HAP-1 (cell line): Measurements from ENCODE around the gene CD300E.

Experiments
- DNase-seq, 2 experiments: peaks; one replicate each; pipeline ENCODE4 v3.0.0-alpha.2; 2016 to 2020; ENCODE audit warnings: low spot score in 2 of 2
- H3K27me3 ChIP-seq: fragments of 250-450 bp; sonication (Bioruptor Pico); 2 replicates; pipeline ENCODE4 v1.5.1; 2020; ENCODE audit warnings: low read depth, mild to moderate bottlenecking, moderate library complexity
- H3K36me3 ChIP-seq: fragments of 250-450 bp; sonication (Bioruptor Pico); replicated peaks from 2 replicates; pipeline ENCODE4 v1.5.1; 2020; ENCODE audit warnings: mild to moderate bottlenecking
- H3K4me1 ChIP-seq: fragments of 250-450 bp; sonication (Bioruptor Pico); 2 replicates; pipeline ENCODE4 v1.5.1; 2020; ENCODE audit warnings: mild to moderate bottlenecking
- H3K4me3 ChIP-seq: fragments of 250-450 bp; sonication (Bioruptor Pico); 2 replicates; pipeline ENCODE4 v1.5.1; 2020; ENCODE audit warnings: mild to moderate bottlenecking, moderate library complexity
- H3K9me3 ChIP-seq: fragments of 250-450 bp; sonication (Bioruptor Pico); 2 replicates; pipeline ENCODE4 v1.5.1; 2020; ENCODE audit warnings: mild to moderate bottlenecking, moderate library complexity
- in situ Hi-C: fragments of 300-500 bp; cut with MboI; formaldehyde crosslinking; loops from 3 replicates; pipeline ENCODE4 v1.14.3; 2020; ENCODE audit warnings: low sequenced_read_pairs, inconsistent platforms, mixed read lengths

Gene CD300E

GRCh38 chr17:74624131-74624530 is 593 bp upstream of the CD300E start:
- in situ Hi-C loops, result no loop called here
- no peak for DNase-seq
- no peaks in the 10 kb centered on the region for H3K4me1 ChIP-seq
- no peaks in the 10 kb centered on the region for H3K36me3 ChIP-seq
- H3K9me3 ChIP-seq, result no peaks in the 10 kb centered on the region
- no peak overlapping the region for H3K4me3 ChIP-seq
- peaks cover under 1% of the 10 kb centered on the region; the same call in 1 of the 2 replicates for H3K27me3 ChIP-seq

DNA sequence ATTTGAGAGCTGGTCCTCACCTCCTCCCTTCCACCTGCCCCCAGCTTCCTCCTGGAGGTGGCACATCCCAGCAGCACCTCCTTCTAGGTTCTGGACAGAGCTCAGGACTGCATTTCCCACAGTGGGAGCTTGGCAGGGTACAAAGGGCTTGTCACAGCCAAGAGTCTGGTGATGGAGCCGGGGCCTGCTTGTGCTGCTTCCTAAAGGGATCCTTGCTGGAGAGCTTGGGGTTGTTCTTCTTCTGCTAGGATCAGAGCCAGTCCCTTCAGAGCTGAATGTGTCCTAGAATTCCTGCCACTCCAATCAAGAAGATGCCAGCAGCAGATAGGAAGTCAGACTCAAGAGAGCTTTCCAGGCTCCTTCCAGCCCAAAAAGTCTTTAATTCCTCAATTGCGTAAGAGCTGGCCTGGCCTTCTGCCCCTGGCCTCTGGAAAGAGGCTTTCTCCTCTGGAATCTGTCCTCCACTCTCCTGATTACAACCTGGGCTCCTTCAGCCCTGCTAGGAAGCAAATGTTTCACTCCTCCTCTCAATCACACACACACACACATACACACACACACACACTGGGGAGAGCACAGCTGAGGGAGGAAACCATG is 4.4 kb downstream of the CD300E start:
- peaks cover 14% of the 10 kb centered on the region for H3K27me3 ChIP-seq

GRCh38 chr17:74618451-74618850 is 5.1 kb downstream of the CD300E start:
- DNase-seq, result no peak
- H3K27me3 ChIP-seq, result peaks cover 14% of the 10 kb centered on the region
- in situ Hi-C loops, result no loop called here
- no peak overlapping the region for H3K4me3 ChIP-seq
- no peaks in the 10 kb centered on the region for H3K9me3 ChIP-seq
- no peaks in the 10 kb centered on the region for H3K4me1 ChIP-seq
- no peaks in the 10 kb centered on the region for H3K36me3 ChIP-seq

More for the DNA sequence above, 4.4 kb downstream of the CD300E start:
- in situ Hi-C loops, result no loop called here
- Histone ChIP-seq H3K4me3 (no peak overlapping the region), H3K9me3 (no peaks in the 10 kb centered on the region), H3K36me3 (no peaks in the 10 kb centered on the region), H3K4me1 (no peaks in the 10 kb centered on the region)
- no peak for DNase-seq

DNA sequence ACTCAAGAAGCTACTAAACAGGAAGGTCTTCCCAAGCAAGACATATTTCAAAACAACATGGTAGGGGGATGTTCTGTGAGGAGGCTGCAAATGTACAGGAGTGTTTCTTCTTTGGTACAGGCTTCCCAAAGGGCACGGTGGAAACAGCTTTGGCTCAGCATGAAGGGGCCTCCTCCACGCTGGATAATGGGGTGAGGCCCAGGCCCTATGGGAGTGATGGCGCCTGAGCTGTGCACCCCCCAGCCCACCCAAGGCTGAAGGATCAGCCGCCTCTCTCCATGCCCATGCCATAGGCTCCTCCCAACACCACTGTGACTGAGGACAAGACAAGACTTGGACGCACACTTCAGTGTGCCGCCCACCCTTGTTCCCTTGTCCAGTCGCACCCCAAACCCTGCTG is 6.8 kb downstream of the CD300E start:
- Histone ChIP-seq H3K27me3 (peaks cover 14% of the 10 kb centered on the region), H3K4me3 (no peak overlapping the region), H3K9me3 (no peaks in the 10 kb centered on the region), H3K36me3 (no peaks in the 10 kb centered on the region), H3K4me1 (no peaks in the 10 kb centered on the region)
- in situ Hi-C loops, result no loop called here
- DNase-seq, result no peak

DNA sequence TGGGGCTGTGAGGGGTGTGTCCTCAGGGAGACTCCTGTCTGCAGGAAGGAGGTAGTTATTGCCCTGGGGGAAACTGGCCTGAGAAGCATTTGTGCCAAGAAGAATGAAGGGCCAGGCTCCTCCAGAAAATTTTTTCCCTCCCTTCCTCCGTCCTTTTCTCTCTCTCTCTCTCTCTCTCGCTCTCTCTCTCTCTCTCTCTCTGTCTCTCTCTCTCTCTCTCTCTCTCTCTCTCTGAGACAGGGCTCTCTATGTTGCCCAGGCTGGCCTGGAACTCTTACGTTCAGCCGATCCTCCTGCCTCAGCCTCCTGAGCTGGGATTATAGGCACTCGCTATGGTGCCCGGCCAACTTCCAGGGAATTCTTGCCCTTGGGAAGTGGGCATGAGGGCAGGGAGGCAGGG is 11.5 kb downstream of the CD300E start:
- Histone ChIP-seq H3K4me1 (no peaks in the 10 kb centered on the region), H3K9me3 (no peaks in the 10 kb centered on the region), H3K4me3 (no peak overlapping the region), H3K27me3 (no peaks in the 10 kb centered on the region; the same call in 1 of the 2 replicates), H3K36me3 (no peaks in the 10 kb centered on the region)
- in situ Hi-C loops, result no loop called here
- DNase-seq, result no peak

DNA sequence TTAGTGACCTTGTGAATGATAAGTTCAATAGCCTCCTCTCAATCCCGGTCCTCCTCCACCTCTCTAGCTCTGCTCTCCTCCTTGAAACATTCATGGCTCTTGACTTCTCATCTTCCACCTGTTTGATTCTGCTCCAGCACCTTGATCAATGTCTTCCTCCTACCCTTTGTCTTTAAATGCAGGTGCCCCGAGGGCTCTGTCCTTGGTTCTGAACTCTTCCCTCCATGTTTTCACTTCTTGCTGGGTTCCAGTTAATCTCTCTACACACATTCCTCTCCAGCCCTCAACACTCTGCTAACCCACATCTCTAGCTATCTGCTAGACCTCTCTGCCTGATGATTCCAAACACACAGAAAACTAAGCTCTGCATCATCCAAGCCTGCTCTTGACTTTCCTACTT is 13.4 kb downstream of the CD300E start:
- in situ Hi-C loops, result no loop called here
- DNase-seq, result no peak
- Histone ChIP-seq H3K4me1 (no peaks in the 10 kb centered on the region), H3K4me3 (no peak overlapping the region), H3K27me3 (no peaks in the 10 kb centered on the region), H3K36me3 (no peaks in the 10 kb centered on the region), H3K9me3 (no peaks in the 10 kb centered on the region)

DNA sequence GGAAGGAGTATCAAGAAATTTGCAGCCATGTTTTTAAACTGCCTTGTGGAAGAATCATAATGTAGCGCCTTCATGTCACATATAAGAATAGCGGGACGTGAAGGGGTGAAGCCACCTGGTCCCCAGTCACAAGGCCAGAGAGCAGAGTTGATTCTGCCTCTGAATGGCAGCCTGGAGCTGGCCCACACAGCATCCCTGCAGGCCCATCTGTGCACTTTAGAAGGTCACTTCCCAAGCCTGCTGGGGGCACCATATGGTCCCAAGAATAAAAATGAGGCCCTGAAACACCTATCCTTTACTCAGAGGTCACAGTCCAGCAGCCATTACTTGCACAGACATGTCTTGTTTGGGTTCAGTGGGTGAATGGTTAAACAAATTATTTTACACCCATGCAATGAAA is 15.0 kb downstream of the CD300E start:
- Histone ChIP-seq H3K9me3 (no peaks in the 10 kb centered on the region), H3K4me3 (no peak overlapping the region), H3K4me1 (no peaks in the 10 kb centered on the region), H3K36me3 (no peaks in the 10 kb centered on the region), H3K27me3 (no peaks in the 10 kb centered on the region)
- DNase-seq, result no peak
- in situ Hi-C loops, result no loop called here

DNA sequence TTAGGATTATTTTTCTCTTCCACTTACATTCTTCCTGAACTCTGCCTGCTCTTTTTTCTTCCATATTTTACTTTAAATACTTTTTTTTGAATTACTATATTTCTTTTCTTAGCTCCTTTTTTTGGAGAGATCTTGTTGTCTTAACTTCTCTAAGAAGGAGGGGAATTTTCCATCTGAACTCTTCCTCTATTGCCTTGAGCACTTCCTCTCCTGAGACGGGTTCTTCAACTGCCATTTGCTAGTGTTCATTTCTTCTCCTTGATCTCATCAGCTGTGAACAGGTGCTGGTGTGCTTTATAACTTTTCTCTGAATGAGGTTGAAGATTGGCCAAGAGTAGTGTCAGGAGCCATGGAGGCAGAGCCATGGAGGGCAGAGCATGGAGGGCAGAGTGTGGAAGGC is 16.3 kb downstream of the CD300E start:
- Histone ChIP-seq H3K4me1 (no peaks in the 10 kb centered on the region), H3K4me3 (no peak overlapping the region), H3K9me3 (no peaks in the 10 kb centered on the region), H3K27me3 (no peaks in the 10 kb centered on the region), H3K36me3 (no peaks in the 10 kb centered on the region)
- in situ Hi-C loops, result no loop called here
- DNase-seq, result no peak

GRCh38 chr17:74606050-74606449 is 17.5 kb downstream of the CD300E start:
- in situ Hi-C loops, result no loop called here
- Histone ChIP-seq H3K27me3 (no peaks in the 10 kb centered on the region), H3K4me3 (no peak overlapping the region)

GRCh38 chr17:74605361-74605760 is 18.2 kb downstream of the CD300E start:
- Histone ChIP-seq H3K4me3 (no peak overlapping the region), H3K4me1 (no peaks in the 10 kb centered on the region), H3K9me3 (no peaks in the 10 kb centered on the region), H3K27me3 (0 out of 2 replicates have a peak, but pooled peaks cover 4% of the 10 kb centered on the region), H3K36me3 (no peaks in the 10 kb centered on the region)
- in situ Hi-C loops, result no loop called here
- no peak for DNase-seq

More at GRCh38 chr17:74606050-74606449, 17.5 kb downstream of the CD300E start:
- Histone ChIP-seq H3K4me1 (no peaks in the 10 kb centered on the region), H3K36me3 (no peaks in the 10 kb centered on the region), H3K9me3 (no peaks in the 10 kb centered on the region)
- DNase-seq, result no peak

GRCh38 chr17:74604761-74605160 is 18.8 kb downstream of the CD300E start:
- Histone ChIP-seq H3K4me3 (no peak overlapping the region), H3K36me3 (no peaks in the 10 kb centered on the region), H3K4me1 (no peaks in the 10 kb centered on the region), H3K9me3 (no peaks in the 10 kb centered on the region), H3K27me3 (0 out of 2 replicates have a peak, but pooled peaks cover 4% of the 10 kb centered on the region)
- DNase-seq, result no peak
- in situ Hi-C loops, result no loop called here

DNA sequence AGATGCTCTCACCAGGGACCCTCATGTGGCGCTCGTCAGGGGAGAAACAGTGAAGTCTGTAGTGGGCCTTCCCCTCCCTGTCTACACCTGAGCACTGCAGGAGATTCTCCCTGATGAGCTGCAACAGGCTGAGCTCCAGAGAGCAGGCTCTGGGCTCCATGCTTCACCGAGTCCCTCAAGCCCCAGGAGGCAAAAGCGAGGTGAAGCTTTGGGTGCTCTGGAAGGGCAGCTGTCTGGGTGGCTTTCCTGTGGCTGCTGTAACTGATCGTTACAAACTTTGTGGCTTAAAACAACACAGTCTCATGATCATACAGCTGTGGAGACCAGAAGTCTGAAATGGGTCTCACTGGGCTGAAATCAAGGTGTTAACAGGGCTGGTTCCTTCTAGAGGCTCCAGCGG is 19.3 kb downstream of the CD300E start:
- no peak for DNase-seq
- no peaks in the 10 kb centered on the region for H3K36me3 ChIP-seq
- in situ Hi-C loops, result no loop called here
- H3K4me3 ChIP-seq, result no peak overlapping the region
- H3K27me3 ChIP-seq, result 0 out of 2 replicates have a peak, but pooled peaks cover 4% of the 10 kb centered on the region
- H3K9me3 ChIP-seq, result no peaks in the 10 kb centered on the region
- H3K4me1 ChIP-seq, result no peaks in the 10 kb centered on the region

- Histone ChIP-seq H3K36me3 (no peaks in the 10 kb centered on the region), H3K4me3 (no peak overlapping the region), H3K9me3 (no peaks in the 10 kb centered on the region), H3K27me3 (0 out of 2 replicates have a peak, but pooled peaks cover 4% of the 10 kb centered on the region), H3K4me1 (no peaks in the 10 kb centered on the region)
- no peak for DNase-seq
- in situ Hi-C loops, result no loop called here
Observed at GRCh38 chr17:74603746-74604145, 19.8 kb downstream of the CD300E start.

GRCh38 chr17:74603037-74603635 is 20.4 kb downstream of the CD300E start:
- in situ Hi-C loops, result no loop called here
- Histone ChIP-seq H3K36me3 (no peaks in the 10 kb centered on the region), H3K4me3 (no peak overlapping the region), H3K9me3 (no peaks in the 10 kb centered on the region), H3K27me3 (0 out of 2 replicates have a peak, but pooled peaks cover 4% of the 10 kb centered on the region), H3K4me1 (no peaks in the 10 kb centered on the region)
- DNase-seq, result no peak
